Hepatocyte (in vitro differentiated cells): ENCODE data around the gene FNDC7. TPM values are rescaled to one million over a fixed set of nuclear protein-coding genes. Genes with fewer than 3 reads are reported as not detected.
"Not testable (repeated sequence)": the region's sequence is repeated elsewhere in the genome, so short reads cannot be mapped to it uniquely, and the experiment has no call there.

Source experiments
- DNase-seq: peaks from one replicate; pipeline ENCODE4 v3.0.0-alpha.2; 2016; ENCODE audit warnings: low spot score
- H2AFZ ChIP-seq: fragments of 200-600 bp; sonication (generic); 2 replicates; pipeline ENCODE4 v1.6.0; 2016; ENCODE audit warnings: antibody characterized with exemption, mild to moderate bottlenecking
- H3K27ac ChIP-seq: fragments of 200-600 bp; sonication (generic); 2 replicates; pipeline ENCODE4 v1.5.1; 2016; ENCODE audit warnings: mild to moderate bottlenecking
- H3K27me3 ChIP-seq: fragments of 200-600 bp; sonication (generic); 2 replicates; pipeline ENCODE4 v1.6.1; 2016
- H3K36me3 ChIP-seq: fragments of 200-600 bp; sonication (generic); replicated peaks from 2 replicates; pipeline ENCODE4 v1.5.1; 2016; ENCODE audit warnings: low read depth; ENCODE audit not compliant: insufficient read depth
- H3K4me1 ChIP-seq: fragments of 200-600 bp; sonication (generic); 2 replicates; pipeline ENCODE4 v1.5.1; 2016; ENCODE audit warnings: mild to moderate bottlenecking, moderate library complexity; ENCODE audit not compliant: insufficient read depth
- H3K4me2 ChIP-seq: fragments of 200-600 bp; sonication (generic); 2 replicates; pipeline ENCODE4 v1.6.0; 2016
- H3K4me3 ChIP-seq: fragments of 200-600 bp; sonication (generic); 2 replicates; pipeline ENCODE4 v1.5.1; 2016; ENCODE audit warnings: mild to moderate bottlenecking
- H3K79me2 ChIP-seq: fragments of 200-600 bp; sonication (generic); 2 replicates; pipeline ENCODE4 v1.6.0; 2017; ENCODE audit warnings: mild to moderate bottlenecking
- H3K9me2 ChIP-seq: fragments of 200-600 bp; sonication (generic); replicated peaks from 2 replicates; pipeline ENCODE4 v1.6.0; 2017; ENCODE audit warnings: mild to moderate bottlenecking; ENCODE audit not compliant: insufficient read depth
- H3K9me3 ChIP-seq: fragments of 200-600 bp; sonication (generic); 2 replicates; pipeline ENCODE4 v1.5.1; 2016; ENCODE audit warnings: low read depth, mild to moderate bottlenecking
- H4K20me1 ChIP-seq: fragments of 200-600 bp; sonication (generic); 2 replicates; pipeline ENCODE4 v1.6.0; 2016; ENCODE audit warnings: mild to moderate bottlenecking; ENCODE audit not compliant: insufficient read depth, poor library complexity, severe bottlenecking
- EZH2 ChIP-seq: fragments of 200-600 bp; sonication (generic); IDR thresholded peaks from 2 replicates; pipeline ENCODE4 v1.6.1; 2016; ENCODE audit warnings: antibody characterized with exemption, mild to moderate bottlenecking, borderline replicate concordance
- EZH2phosphoT487 ChIP-seq: fragments of 200-600 bp; sonication (generic); IDR thresholded peaks from one replicate; pipeline ENCODE4 v1.6.1; 2018; ENCODE audit warnings: antibody characterized with exemption, mild to moderate bottlenecking, low read depth, moderate library complexity; ENCODE audit not compliant: unreplicated experiment, severe bottlenecking
- WGBS: methylation state at CpG from one replicate; pipeline ENCODE4 v1.1.6; 2016; ENCODE audit warnings: low lambda C conversion rate; ENCODE audit errors: missing lambda C conversion rate; 5-methylcytosine and 5-hydroxymethylcytosine counted together
- polyA plus RNA-seq: library from polyadenylated mRNA; unstranded; fragments of >200 nt; fragmentation: Nextera tagmentation; extraction: Ambion mirVana; gene quantifications from 2 replicates; pipeline ENCODE4 v1.2.1, GENCODE V29; 2016
- total RNA-seq: library from RNA; depleted of rRNA; stranded (reverse); fragments of >200 nt; gene quantifications from 2 replicates; pipeline ENCODE4 v1.2.3, GENCODE V29; 2014
- TF ChIP-seq, protein P1 (sequence below): fragments of 200-600 bp; sonication (generic); IDR thresholded peaks from 2 replicates; pipeline ENCODE4 v1.5.1; 2016; ENCODE audit warnings: antibody characterized with exemption, mild to moderate bottlenecking; ENCODE audit not compliant: poor library complexity

Gene FNDC7
- total and polyA plus RNA-seq, 2 experiments from 2014 or later = not detected

DNA sequence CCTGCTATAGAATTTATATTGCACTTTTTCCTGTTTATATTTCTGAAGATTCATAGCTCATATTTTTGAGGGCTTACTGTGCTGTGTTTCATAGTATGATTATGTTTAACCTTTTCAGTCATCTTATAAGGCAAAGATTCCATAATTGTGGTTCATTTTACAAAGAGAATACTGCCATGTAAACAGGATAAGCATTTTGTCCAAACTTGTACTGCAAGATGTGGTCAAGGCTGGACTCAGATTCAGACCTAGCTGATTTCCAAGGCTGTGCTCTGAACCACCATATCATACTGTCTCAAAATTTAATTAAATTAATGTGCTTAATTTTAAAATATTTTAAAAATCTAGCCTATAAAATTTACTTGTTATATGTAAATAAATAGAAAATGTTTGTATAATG, 65.1 kb downstream of the FNDC7 start:
- Histone ChIP-seq H3K9me3 (no peaks in the 10 kb centered on the region), H2AFZ (no peak overlapping the region), H4K20me1 (no peaks in the 10 kb centered on the region), H3K9me2 (no peaks in the 10 kb centered on the region), H3K4me1 (no peaks in the 10 kb centered on the region), H3K79me2 (no peaks in the 10 kb centered on the region), H3K27ac (no peak overlapping the region), H3K4me3 (no peak overlapping the region), H3K36me3 (no peaks in the 10 kb centered on the region), H3K4me2 (no peak overlapping the region), H3K27me3 (no peaks in the 10 kb centered on the region)
- DNase-seq = no peak
- TF ChIP-seq, protein P1, sequence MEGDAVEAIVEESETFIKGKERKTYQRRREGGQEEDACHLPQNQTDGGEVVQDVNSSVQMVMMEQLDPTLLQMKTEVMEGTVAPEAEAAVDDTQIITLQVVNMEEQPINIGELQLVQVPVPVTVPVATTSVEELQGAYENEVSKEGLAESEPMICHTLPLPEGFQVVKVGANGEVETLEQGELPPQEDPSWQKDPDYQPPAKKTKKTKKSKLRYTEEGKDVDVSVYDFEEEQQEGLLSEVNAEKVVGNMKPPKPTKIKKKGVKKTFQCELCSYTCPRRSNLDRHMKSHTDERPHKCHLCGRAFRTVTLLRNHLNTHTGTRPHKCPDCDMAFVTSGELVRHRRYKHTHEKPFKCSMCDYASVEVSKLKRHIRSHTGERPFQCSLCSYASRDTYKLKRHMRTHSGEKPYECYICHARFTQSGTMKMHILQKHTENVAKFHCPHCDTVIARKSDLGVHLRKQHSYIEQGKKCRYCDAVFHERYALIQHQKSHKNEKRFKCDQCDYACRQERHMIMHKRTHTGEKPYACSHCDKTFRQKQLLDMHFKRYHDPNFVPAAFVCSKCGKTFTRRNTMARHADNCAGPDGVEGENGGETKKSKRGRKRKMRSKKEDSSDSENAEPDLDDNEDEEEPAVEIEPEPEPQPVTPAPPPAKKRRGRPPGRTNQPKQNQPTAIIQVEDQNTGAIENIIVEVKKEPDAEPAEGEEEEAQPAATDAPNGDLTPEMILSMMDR = no peak
- TF ChIP-seq EZH2 (no peak), EZH2phosphoT487 (no peak)

- no peaks in the 10 kb centered on the region for H3K36me3 ChIP-seq
- TF ChIP-seq EZH2phosphoT487 (no peak), EZH2 (no peak)
- TF ChIP-seq, protein P1 = no peak
- no peaks in the 10 kb centered on the region for H3K27me3 ChIP-seq
- H3K27ac ChIP-seq = no peak overlapping the region
- no peak overlapping the region for H2AFZ ChIP-seq
- H3K4me1 ChIP-seq = no peaks in the 10 kb centered on the region
- no peaks in the 10 kb centered on the region for H4K20me1 ChIP-seq
- no peak overlapping the region for H3K4me3 ChIP-seq
- H3K4me2 ChIP-seq = no peak overlapping the region
- no peak for DNase-seq
- H3K79me2 ChIP-seq = no peaks in the 10 kb centered on the region
- no peaks in the 10 kb centered on the region for H3K9me2 ChIP-seq
- H3K9me3 ChIP-seq = peaks cover 10% of the 10 kb centered on the region
These were observed 66.7 kb downstream of the FNDC7 start for GRCh38 chr1:108779455-108779854.

DNA sequence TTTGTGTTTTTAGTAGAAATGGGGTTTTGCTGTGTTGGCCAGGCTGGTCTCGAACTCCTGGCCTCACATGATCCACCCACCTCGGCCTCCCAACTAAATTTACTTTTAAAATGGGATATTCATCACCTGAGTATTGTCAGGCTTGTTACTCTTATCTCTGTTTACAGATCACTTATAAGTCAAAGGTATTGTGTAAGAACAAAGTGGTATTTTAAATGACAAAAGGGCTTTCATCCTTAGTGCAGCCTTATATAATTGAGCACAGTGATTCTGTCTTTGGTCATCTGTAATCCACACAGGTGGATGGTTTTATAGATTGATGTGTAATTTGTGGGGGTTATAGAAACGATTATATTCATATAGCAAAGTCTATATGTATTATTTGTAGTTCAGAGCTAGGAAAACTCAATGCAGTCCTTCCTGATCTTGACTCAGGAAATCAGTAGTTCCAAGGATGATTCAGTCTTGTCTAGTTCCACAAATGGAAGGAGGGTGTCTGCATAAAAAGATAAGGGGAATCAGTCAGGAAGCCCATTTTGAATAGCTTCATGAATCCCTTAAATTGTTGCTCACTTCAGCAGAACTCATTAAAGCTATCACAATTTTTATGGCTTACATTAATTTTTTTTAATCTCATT, 68.3 kb downstream of the FNDC7 start:
- Histone ChIP-seq H3K4me3 (no peak overlapping the region), H3K4me2 (no peak overlapping the region), H3K9me2 (no peaks in the 10 kb centered on the region), H3K36me3 (no peaks in the 10 kb centered on the region), H3K9me3 (peaks cover 10% of the 10 kb centered on the region), H3K27ac (no peak overlapping the region), H2AFZ (no peak overlapping the region), H3K4me1 (no peaks in the 10 kb centered on the region), H3K79me2 (no peaks in the 10 kb centered on the region), H3K27me3 (no peaks in the 10 kb centered on the region), H4K20me1 (no peaks in the 10 kb centered on the region)
- TF ChIP-seq EZH2phosphoT487 (no peak), EZH2 (no peak)
- TF ChIP-seq, protein P1 = no peak
- no peak for DNase-seq
- WGBS = 91% methylated on average over 3 of the region's 3 CpGs

- not testable (repeated sequence) for H2AFZ ChIP-seq, H4K20me1 ChIP-seq, DNase-seq, H3K4me2 ChIP-seq, H3K4me1 ChIP-seq, H3K27ac ChIP-seq, H3K27me3 ChIP-seq, H3K79me2 ChIP-seq, H3K9me2 ChIP-seq, H3K4me3 ChIP-seq, H3K36me3 ChIP-seq
- whole genome bisulfite sequencing = 100% methylated on average over 1 of the region's 1 CpG
- H3K9me3 ChIP-seq = peaks cover 10% of the 10 kb centered on the region
These were observed 68.9 kb downstream of the FNDC7 start for GRCh38 chr1:108781575-108781944.
